Suprapubic skin (tissue), 4 donors: ENCODE results near the gene TEDDM1. TPM values are rescaled to one million over a fixed set of nuclear protein-coding genes. Genes with fewer than 3 reads are reported as not detected.

Experiments used
- DNase-seq, 2 donors: peaks; one replicate each; pipeline ENCODE4 v3.0.0-alpha.2; 2019; ENCODE audit warnings: low spot score in 2 of 2
- H3K27ac ChIP-seq: fragments of 200-600 bp; sonication (generic); one replicate; pipeline ENCODE4 v1.5.1; 2019
- H3K27me3 ChIP-seq: fragments of 200-600 bp; sonication (generic); one replicate; pipeline ENCODE4 v1.5.1; 2019
- H3K36me3 ChIP-seq: fragments of 200-600 bp; sonication (generic); one replicate; pipeline ENCODE4 v1.5.1; 2019
- H3K4me1 ChIP-seq: fragments of 200-600 bp; sonication (generic); one replicate; pipeline ENCODE4 v1.5.1; 2019
- H3K4me3 ChIP-seq: fragments of 200-600 bp; sonication (generic); one replicate; pipeline ENCODE4 v1.5.1; 2019; ENCODE audit warnings: mild to moderate bottlenecking
- H3K9me3 ChIP-seq: fragments of 200-600 bp; sonication (generic); one replicate; pipeline ENCODE4 v1.5.1; 2019
- CTCF ChIP-seq, 2 donors: fragments of 200-600 bp in 1 of 2; fragments of 450-650 bp in 1 of 2; sonication (generic) in 1 of 2; IDR thresholded peaks; one replicate each; pipeline ENCODE4 v1.5.1; 2016 to 2019; ENCODE audit warnings: antibody characterized with exemption in 2 of 2, mild to moderate bottlenecking in 1 of 2, moderate library complexity in 1 of 2
- EP300 ChIP-seq: sonication (generic); formaldehyde crosslinking; IDR thresholded peaks from one replicate; pipeline ENCODE4 v1.6.1; 2017; ENCODE audit warnings: antibody characterized with exemption
- POLR2A ChIP-seq, 2 donors: fragments of 450-650 bp; IDR thresholded peaks; one replicate each; pipeline ENCODE4 v1.6.1; 2017; ENCODE audit warnings: antibody characterized with exemption in 2 of 2, mild to moderate bottlenecking in 2 of 2, moderate library complexity in 2 of 2
- POLR2AphosphoS5 ChIP-seq, 3 donors: sonication (generic); formaldehyde crosslinking; IDR thresholded peaks; one replicate each; pipeline ENCODE4 v1.6.1; 2017; ENCODE audit warnings: antibody characterized with exemption in 3 of 3
- WGBS: methylation state at CpG from one replicate; pipeline ENCODE4 v1.1.5; 2018; 5-methylcytosine and 5-hydroxymethylcytosine counted together
- total RNA-seq, 4 donors: library from RNA; depleted of rRNA; stranded (reverse); fragments of >200 nt; gene quantifications; one replicate each; pipeline ENCODE4 v1.1.0, GENCODE V29; 2016

Gene TEDDM1
- total RNA-seq, 4 donors from 2014 or later = not detected

GRCh38 chr1:182413969-182414368 lies 13.5 kb upstream of the TEDDM1 start:
- 96% methylated on average over 6 of the region's 6 CpGs for WGBS
- no peak for DNase-seq
- Histone ChIP-seq H3K9me3 (no peaks in the 10 kb centered on the region), H3K4me1 (peaks cover 2% of the 10 kb centered on the region), H3K36me3 (no peaks in the 10 kb centered on the region), H3K4me3 (no peak overlapping the region), H3K27me3 (peaks cover 11% of the 10 kb centered on the region), H3K27ac (no peak overlapping the region)
- TF ChIP-seq CTCF (IDR thresholded peaks at IDR 0.05) = no peak
- TF ChIP-seq POLR2AphosphoS5 (IDR thresholded peaks at IDR 0.05) = no peak
- no peak for TF ChIP-seq EP300
- no peak for TF ChIP-seq POLR2A (IDR thresholded peaks at IDR 0.05)

- H3K4me3 ChIP-seq = no peak overlapping the region
- no peak for DNase-seq
- H3K9me3 ChIP-seq = no peaks in the 10 kb centered on the region
- no peaks in the 10 kb centered on the region for H3K36me3 ChIP-seq
- H3K27ac ChIP-seq = no peak overlapping the region
- H3K4me1 ChIP-seq = peaks cover 2% of the 10 kb centered on the region
- TF ChIP-seq POLR2AphosphoS5 (IDR thresholded peaks at IDR 0.05) = no peak
- no peak for TF ChIP-seq EP300
- TF ChIP-seq POLR2A (IDR thresholded peaks at IDR 0.05) = no peak
- no peak for TF ChIP-seq CTCF (IDR thresholded peaks at IDR 0.05)
- 60% methylated on average over 3 of the region's 3 CpGs for WGBS
- H3K27me3 ChIP-seq = peaks cover 16% of the 10 kb centered on the region
These were observed 13.0 kb upstream of the TEDDM1 start for GRCh38 chr1:182413486-182413885.

- WGBS = 30% methylated on average over 1 of the region's 1 CpG
- H3K9me3 ChIP-seq = no peaks in the 10 kb centered on the region
- H3K27me3 ChIP-seq = peaks cover 14% of the 10 kb centered on the region
- no peaks in the 10 kb centered on the region for H3K36me3 ChIP-seq
- no peak overlapping the region for H3K4me3 ChIP-seq
- H3K27ac ChIP-seq = no peak overlapping the region
- DNase-seq = no peak
- peaks cover 2% of the 10 kb centered on the region for H3K4me1 ChIP-seq
- no peak for TF ChIP-seq POLR2A (IDR thresholded peaks at IDR 0.05)
- TF ChIP-seq POLR2AphosphoS5 (IDR thresholded peaks at IDR 0.05) = no peak
- no peak for TF ChIP-seq EP300
- TF ChIP-seq CTCF (IDR thresholded peaks at IDR 0.05) = no peak
These were observed 10.3 kb upstream of the TEDDM1 start for GRCh38 chr1:182410620-182411273.

- H3K4me3 ChIP-seq = no peak overlapping the region
- peaks cover 8% of the 10 kb centered on the region for H3K27me3 ChIP-seq
- no peaks in the 10 kb centered on the region for H3K36me3 ChIP-seq
- TF ChIP-seq EP300 (no peak), CTCF (IDR thresholded peaks at IDR 0.05) (no peak), POLR2A (IDR thresholded peaks at IDR 0.05) (no peak), POLR2AphosphoS5 (IDR thresholded peaks at IDR 0.05) (no peak)
- no peaks in the 10 kb centered on the region for H3K9me3 ChIP-seq
- 84% methylated on average over 4 of the region's 4 CpGs for WGBS
- H3K4me1 ChIP-seq = peaks cover 2% of the 10 kb centered on the region
- no peak overlapping the region for H3K27ac ChIP-seq
- DNase-seq = no peak
These were observed 9.7 kb upstream of the TEDDM1 start for GRCh38 chr1:182410138-182410537.

DNA sequence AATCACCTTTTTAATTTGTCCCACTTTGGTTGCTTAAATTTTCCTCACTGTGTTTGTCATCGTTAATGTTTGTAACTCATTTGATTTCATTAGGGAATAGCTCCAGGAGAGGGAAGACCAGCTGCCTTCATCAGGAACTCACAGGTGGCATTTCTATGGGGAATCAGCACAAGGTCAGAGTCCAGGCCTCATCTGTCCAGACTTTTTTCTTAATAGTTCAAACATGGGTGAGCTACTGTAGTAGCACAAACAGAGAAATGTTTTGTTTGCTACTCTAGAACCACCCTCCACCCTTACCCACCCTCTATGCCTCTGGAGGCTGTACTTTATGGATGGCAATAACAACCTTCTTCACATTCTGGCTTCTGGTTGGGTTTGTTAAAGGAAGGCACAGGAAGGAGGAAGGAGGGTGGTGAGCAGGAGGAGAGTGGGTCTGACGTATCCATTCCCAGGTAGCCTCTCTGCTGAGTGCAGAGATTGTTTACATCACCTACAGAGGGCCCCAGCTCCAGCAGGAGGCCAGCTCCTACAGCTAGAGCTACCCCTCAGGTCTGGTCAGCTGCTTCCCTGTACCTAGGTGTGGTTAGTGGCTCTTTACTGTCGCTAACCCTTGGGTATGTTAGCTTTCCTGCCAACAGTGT lies 8.1 kb upstream of the TEDDM1 start:
- no peaks in the 10 kb centered on the region for H3K36me3 ChIP-seq
- no peak for DNase-seq
- H3K4me3 ChIP-seq = no peak overlapping the region
- H3K4me1 ChIP-seq = peaks cover 2% of the 10 kb centered on the region
- TF ChIP-seq CTCF (IDR thresholded peaks at IDR 0.05) (no peak), EP300 (no peak), POLR2AphosphoS5 (IDR thresholded peaks at IDR 0.05) (no peak), POLR2A (IDR thresholded peaks at IDR 0.05) (no peak)
- H3K27ac ChIP-seq = no peak overlapping the region
- WGBS = 79% methylated on average over 3 of the region's 3 CpGs
- no peaks in the 10 kb centered on the region for H3K9me3 ChIP-seq
- peaks cover 8% of the 10 kb centered on the region for H3K27me3 ChIP-seq
